Daoy (cell line): Measurements from ENCODE around the gene PBLD. TPM values are rescaled to one million over a fixed set of nuclear protein-coding genes. Genes with fewer than 3 reads are reported as not detected.
A peak's percentile ranks its signal among the peaks of the same experiment; 100 is the strongest.
"Not testable (repeated sequence)": the region's sequence is repeated elsewhere in the genome, so short reads cannot be mapped to it uniquely, and the experiment has no call there.

Experiments
- DNase-seq: peaks from one replicate; pipeline ENCODE4 v3.0.0-alpha.2; 2015; ENCODE audit warnings: low read depth
- total RNA-seq: library from RNA; depleted of rRNA; stranded (reverse); fragments of >200 nt; shearing (Covaris generic); gene quantifications from 2 replicates; pipeline ENCODE4 v1.2.3, GENCODE V29; 2014

The PBLD gene
- total RNA-seq, 1 experiment from 2014 or later = 1.8 TPM

GRCh38 chr10:68278906-68279753, 53.6 kb downstream of the PBLD start:
- DNase-seq = not testable (repeated sequence)

GRCh38 chr10:68277814-68278213, 54.9 kb downstream of the PBLD start:
- not testable (repeated sequence) for DNase-seq

- no peak for DNase-seq
These were observed 56.5 kb downstream of the PBLD start for GRCh38 chr10:68276224-68276623.

DNA sequence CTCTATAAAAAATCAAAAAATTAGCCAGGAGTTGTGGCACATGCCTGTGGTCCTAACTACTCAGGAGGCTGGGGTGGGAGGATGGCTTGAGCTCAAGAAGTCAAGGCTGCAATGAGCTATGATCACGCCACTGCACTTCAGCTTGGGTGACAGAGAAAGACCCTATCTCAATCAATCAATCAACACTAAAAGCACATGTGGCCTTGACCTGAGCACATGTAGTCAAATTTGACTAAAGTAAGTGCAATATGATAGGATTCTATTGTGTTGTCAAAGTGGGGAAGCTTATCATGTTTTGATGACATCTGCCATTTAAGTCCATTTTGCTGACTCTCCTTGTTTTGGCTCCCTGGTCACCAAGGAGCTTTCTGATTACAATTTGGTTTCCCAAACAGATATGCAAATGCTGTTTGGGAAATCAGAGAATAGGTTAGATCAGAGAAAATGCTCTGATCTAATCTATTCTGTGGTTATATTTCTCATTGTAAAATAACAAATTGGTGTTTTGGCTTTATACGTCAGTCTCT, 57.1 kb downstream of the PBLD start:
- DNase-seq = no peak

DNA sequence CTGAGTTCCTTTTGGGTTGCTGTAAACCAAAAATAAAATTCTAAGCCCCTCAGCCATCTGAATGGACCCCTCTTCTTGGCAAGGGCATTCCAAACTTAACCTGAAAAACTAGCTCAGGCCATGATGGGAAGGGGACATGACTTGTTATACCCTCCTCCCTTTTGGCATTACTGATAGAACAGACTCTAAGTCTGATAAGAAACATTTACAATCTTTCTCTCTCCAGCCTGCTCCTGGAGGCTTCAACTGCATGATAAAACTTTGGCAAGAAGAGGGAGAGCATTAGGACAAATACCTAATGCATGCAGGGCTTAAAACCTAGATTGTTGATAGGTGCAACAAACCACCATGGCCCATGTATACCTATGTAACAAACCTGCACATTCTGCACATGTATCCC, 59.9 kb downstream of the PBLD start:
- no peak for DNase-seq

GRCh38 chr10:68271196-68271882, 61.4 kb downstream of the PBLD start:
- DNase-seq = peak; percentile 1

- no peak for DNase-seq
These were observed 63.0 kb downstream of the PBLD start for GRCh38 chr10:68269562-68270290.

- peak; percentile 2 for DNase-seq
These were observed 71.4 kb downstream of the PBLD start for GRCh38 chr10:68261132-68261856.

- DNase-seq = no peak
These were observed 79.4 kb downstream of the PBLD start for GRCh38 chr10:68253346-68253745.

- no peak for DNase-seq
These were observed 80.9 kb downstream of the PBLD start for GRCh38 chr10:68251625-68252495.

- DNase-seq = no peak
These were observed 81.6 kb downstream of the PBLD start for GRCh38 chr10:68251151-68251550.

- DNase-seq = no peak
These were observed 83.4 kb downstream of the PBLD start for GRCh38 chr10:68249297-68249696.

DNA sequence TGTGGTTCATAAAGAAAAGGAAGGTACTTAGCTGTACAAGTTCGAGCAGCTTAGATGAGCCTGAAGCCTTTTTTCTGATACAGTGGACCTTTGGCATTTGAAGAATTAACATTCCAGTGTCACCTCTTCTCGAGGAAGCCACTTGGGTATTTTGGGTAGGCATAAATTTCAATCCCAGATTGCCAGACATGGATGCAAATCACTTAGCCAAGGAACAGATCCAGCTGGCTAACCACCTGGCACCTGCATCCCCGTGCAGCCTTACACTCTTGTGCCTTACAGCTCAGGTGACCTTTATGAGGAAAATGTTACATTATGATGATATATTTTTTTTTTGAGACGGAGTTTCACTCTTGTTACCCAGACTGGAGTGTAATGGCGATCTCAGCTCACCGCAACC, 84.8 kb downstream of the PBLD start:
- no peak for DNase-seq

- not testable (repeated sequence) for DNase-seq
These were observed 86.3 kb downstream of the PBLD start for GRCh38 chr10:68246397-68246796.

DNA sequence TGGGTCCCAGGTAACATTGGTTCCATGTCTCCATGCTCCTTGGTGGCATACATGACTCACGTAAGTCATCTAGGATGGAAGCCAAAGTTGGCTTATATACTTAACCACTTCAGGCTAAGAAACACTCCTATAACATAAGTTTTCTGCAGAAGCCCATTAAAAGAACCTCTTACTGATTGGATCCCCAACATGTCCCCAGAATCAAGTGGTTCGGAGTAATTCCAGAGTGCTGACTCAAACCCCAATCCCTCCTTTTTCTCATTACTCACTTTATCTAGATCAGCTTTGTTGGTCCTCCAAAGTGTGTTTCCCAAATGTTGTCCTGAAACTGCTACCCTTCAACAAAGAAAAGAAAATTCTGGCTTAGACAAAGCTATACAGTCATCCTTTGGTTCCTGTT, 90.7 kb downstream of the PBLD start:
- peak; percentile 3 for DNase-seq

DNA sequence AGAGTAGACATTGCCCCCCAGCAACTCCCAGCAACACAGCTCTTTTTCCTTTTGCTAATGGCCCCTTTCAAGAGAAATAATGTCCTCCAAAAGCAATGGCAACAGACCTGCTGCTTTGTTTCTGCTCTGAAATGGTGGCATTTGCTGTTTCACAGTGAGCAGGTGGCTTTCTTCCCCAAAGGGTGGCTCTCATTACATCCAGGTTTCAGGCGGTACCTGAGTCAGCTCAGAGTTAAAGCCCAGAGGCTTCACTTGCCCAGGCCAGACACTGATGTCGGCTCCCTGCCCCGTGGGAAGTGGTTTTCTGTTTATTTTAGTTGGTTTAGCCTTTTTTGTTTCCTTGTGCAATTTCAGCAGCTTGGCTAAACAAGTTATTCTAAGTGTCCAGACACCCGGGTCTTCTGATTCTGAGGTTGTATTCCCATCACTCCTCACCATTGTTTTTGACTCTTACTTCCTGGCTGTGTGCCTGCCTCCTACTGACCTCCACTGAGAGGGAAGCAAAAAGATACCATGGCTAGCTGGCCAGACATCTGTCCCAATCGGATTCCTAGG, 93.1 kb downstream of the PBLD start:
- DNase-seq = no peak

DNA sequence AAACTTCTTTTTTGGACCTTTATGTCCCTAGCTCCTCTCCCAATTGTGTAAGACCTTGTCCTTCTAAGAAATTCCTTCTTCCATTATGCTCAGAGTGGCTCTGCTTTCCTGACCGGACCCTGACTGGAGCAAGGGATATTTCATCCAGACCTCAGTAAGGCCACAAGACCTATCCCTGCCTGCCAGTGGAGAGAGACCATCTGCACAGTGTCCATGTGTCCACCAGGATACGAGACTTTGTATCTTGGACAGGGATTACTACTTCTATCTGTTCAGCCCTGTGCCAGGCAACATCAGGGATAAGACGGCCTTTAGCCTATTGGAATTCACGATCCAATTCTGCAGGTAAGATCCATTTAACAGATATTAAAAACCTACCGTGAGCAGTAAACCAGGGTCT, 93.7 kb downstream of the PBLD start:
- DNase-seq = no peak

DNA sequence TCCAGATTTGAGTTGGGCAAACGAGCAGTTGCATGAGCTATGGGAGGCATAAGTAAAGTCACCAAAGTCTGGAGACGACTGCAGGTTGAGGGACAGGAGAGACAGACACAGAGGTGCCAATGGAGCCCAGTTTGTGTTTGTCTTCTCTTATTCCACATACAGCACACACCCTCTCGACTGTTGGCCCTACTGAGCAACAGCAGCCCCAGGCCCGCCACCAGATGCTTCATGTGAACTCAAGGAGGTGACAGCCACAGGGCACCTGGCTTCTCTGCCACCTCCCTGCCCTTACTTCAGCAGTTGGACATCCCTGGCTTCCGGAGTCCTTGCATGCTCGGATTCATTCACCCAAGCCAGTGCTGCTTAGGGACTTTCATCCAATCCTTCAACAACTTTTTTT, 94.4 kb downstream of the PBLD start:
- DNase-seq = no peak

DNA sequence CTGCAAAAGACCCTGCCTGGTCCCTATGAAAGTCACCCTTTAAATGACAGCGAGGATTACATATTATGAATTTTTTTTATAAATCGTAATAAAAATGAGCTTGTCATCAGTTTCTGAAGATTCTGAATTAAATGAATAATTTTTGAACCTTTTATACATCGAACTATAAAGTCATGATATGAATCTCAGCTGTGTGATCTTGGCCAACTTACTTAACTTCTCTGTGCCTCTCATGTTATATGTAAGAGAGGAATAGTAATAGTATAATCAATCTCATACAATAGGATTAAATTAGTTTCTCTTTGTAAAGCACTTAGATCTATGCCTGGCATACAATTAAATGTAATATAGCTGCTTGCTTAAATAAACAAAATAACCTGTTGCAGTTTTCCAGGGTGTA, 95.6 kb downstream of the PBLD start:
- no peak for DNase-seq

GRCh38 chr10:68235581-68235980, 97.1 kb downstream of the PBLD start:
- DNase-seq = no peak
